ENCODE measurements around the gene IL13RA2.

IL13RA2 gene

DNA sequence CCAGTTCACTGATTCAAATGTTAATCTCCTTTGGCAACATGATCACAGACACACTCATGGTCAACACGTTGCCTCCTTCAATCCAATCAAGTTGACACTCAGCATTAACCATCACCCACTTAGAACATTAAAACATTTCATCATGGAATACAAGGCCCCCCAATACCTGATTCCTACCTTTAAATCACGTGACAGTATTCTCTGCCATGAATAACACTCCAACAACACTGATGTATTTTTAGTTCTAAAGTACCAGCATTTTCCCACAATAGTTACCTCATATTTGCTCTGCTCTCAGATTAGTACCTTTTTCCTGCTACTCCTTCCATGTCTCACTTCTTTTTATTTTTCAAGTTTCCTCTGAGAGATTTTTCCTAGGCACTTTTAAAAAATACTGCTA, 19.6 kb downstream of the IL13RA2 start:
- DNase-seq (ENCODE audit: low read depth in 2 of 2): no peak

DNA sequence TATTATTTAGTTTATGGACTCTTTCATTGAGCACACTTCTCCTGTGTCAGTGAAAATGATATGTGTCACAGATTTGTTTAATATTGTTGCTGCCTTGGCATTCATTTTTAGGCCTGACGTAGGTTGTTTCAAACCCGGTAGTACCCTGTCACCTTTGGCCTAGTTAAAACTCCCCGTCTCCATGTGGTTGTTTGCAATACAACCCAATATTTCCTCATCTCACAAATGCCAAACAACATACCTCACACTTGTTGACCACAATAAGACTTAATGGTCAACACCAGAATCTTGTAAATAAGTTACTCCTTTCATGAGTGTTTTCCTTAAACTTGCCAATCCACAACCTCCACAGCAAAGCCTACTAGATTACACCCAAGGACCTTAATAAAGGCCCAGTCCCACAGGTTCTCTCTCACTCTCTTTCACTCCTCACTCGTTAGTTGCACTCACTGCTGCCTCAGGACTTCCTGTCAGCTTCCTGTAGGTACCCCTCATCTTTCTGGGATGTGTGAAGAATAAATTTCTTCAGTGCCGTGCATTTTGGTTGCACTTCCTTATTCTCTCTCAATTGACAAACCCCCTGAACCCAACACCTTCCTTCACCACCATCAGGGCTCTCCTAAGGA, 31.3 kb downstream of the IL13RA2 start:
- no peak for DNase-seq (ENCODE audit: low read depth in 2 of 2)

- DNase-seq (ENCODE audit: low read depth in 2 of 2): no peak
Observed at GRCh38 chrX:114976292-114976691, 41.1 kb downstream of the IL13RA2 start.

GRCh38 chrX:114973013-114973412, 44.4 kb downstream of the IL13RA2 start:
- DNase-seq (ENCODE audit: low read depth in 2 of 2): no peak

DNA sequence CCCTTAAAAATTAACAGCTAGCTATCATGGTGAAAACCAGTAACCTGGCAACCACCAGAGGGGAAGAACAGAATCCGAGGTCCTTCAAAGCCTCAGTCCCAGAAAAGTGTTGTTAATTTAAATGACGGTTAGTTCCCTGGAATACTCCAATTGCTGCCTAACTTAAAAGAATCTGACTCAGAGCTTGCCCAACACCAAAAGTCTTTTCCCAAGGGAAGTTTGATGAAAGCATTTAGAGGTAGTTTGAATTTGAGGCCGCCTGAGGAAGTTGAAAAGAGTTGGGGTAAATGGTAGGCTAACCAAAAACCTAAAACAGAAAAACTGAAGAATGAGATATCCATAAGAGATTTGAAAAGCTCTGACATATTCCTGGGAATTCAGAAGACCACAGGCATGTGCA, 46.6 kb downstream of the IL13RA2 start:
- DNase-seq (ENCODE audit: low read depth in 2 of 2): no peak

DNA sequence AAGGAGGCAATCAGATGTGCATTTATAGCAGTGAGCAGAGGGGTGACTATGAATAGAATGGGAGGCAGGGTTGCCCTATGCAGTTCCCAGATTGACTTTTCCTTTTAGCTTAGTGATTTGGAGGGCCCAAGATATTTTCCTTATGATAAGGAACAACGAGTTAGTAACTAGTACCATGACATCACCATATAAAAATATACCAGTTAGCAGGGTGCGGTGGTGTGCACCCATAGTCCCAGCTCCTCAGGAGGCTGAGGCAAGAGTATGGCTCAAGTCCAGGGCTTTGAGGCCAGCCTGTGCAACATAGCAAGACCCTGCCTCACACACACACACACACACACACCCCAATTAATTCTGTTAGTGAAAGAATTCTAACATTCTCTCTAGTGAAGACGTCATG, 53.0 kb downstream of the IL13RA2 start:
- no peak for DNase-seq (ENCODE audit: low read depth in 2 of 2)

DNA sequence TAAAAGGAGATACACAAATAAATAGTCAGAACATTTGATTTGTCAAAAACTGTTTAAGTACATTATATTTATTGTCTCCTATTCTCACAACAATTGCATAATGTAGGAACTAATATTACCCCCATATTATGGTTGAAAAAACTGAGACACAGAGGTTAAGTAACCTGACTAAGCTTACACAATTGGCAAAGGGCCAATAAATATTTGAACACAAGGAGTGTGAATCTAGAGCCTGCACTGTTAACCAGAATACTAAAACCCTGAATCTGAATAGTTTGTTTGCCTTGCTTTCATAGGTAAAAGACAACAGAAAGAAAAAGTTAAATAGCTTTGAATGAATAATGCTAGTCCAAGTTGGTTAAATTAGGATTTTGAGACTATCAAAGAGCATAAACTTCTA, 55.2 kb downstream of the IL13RA2 start:
- DNase-seq (ENCODE audit: low read depth in 2 of 2): no peak

GRCh38 chrX:114959729-114960128, 57.7 kb downstream of the IL13RA2 start:
- no peak for DNase-seq (ENCODE audit: low read depth in 2 of 2)

All from stimulated activated CD8-positive, alpha-beta memory T cell treated with anti-CD3 and anti-CD28 coated beads, Interleukin-2, amount 100 ng/mL, for 1 hour (primary cell).